Bronchial epithelial cell (primary cell): Measurements from ENCODE around the gene DAPL1. TPM values are rescaled to one million over a fixed set of nuclear protein-coding genes. Genes with fewer than 3 reads are reported as not detected.
A peak's percentile ranks its signal among the peaks of the same experiment; 100 is the strongest.

Source experiments
- DNase-seq: peaks from one replicate; pipeline ENCODE4 v3.0.0-alpha.2; 2010; ENCODE audit warnings: low read depth
- FAIRE-seq: peaks from 2 replicates; lab custom pipeline; 2011; peaks lifted over from hg19 to GRCh38; lab: Jason Lieb, UNC
- H3K27me3 ChIP-seq: 2 replicates; pipeline ENCODE4 v1.5.1; 2011; ENCODE audit warnings: low read length; ENCODE audit not compliant: control insufficient read depth, insufficient read depth
- H3K36me3 ChIP-seq: 2 replicates; pipeline ENCODE4 v1.5.1; 2011; ENCODE audit warnings: low read length; ENCODE audit not compliant: control insufficient read depth, insufficient read depth
- H3K4me3 ChIP-seq: 2 replicates; pipeline ENCODE4 v1.5.1; 2011; ENCODE audit warnings: mild to moderate bottlenecking, low read depth, low read length, control low read depth
- total RNA-seq: library from RNA; depleted of rRNA; stranded (reverse); fragments of >200 nt; gene quantifications from 2 replicates; pipeline ENCODE4 v1.2.1, GENCODE V29; 2014
- TF ChIP-seq, protein P1 (sequence below): IDR thresholded peaks from 2 replicates; pipeline ENCODE4 v1.5.1; 2011; ENCODE audit warnings: mild to moderate bottlenecking, moderate library complexity, low read length, control low read depth, inconsistent platforms; ENCODE audit not compliant: insufficient read depth, severe bottlenecking

The DAPL1 gene
- total RNA-seq, 1 donor from 2014 or later, result not detected

DNA sequence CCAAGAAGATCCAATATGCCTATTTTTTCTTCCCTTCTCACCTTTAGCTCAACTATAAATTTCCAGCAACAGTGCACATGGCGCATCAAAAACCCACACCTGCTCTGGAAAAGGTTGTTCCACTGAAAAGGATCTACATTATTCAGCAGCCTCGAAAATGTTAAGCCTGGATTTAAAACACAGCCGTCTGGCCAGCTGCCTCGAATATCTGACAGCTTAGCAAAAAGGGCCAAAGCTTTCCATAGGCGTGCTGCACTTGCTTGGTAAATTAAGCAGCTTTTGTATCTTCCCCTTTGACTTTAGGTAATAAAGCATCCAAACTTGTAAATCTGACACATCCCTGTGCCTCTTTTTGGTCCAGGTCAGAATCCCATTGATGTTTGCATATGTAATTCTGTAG is 20.5 kb downstream of the DAPL1 start:
- DNase-seq (no peak), FAIRE-seq (no peak)
- no peak overlapping the region for H3K4me3 ChIP-seq
- no peaks in the 10 kb centered on the region for H3K36me3 ChIP-seq
- no peaks in the 10 kb centered on the region for H3K27me3 ChIP-seq
- TF ChIP-seq, protein P1, sequence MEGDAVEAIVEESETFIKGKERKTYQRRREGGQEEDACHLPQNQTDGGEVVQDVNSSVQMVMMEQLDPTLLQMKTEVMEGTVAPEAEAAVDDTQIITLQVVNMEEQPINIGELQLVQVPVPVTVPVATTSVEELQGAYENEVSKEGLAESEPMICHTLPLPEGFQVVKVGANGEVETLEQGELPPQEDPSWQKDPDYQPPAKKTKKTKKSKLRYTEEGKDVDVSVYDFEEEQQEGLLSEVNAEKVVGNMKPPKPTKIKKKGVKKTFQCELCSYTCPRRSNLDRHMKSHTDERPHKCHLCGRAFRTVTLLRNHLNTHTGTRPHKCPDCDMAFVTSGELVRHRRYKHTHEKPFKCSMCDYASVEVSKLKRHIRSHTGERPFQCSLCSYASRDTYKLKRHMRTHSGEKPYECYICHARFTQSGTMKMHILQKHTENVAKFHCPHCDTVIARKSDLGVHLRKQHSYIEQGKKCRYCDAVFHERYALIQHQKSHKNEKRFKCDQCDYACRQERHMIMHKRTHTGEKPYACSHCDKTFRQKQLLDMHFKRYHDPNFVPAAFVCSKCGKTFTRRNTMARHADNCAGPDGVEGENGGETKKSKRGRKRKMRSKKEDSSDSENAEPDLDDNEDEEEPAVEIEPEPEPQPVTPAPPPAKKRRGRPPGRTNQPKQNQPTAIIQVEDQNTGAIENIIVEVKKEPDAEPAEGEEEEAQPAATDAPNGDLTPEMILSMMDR, result no peak

DNA sequence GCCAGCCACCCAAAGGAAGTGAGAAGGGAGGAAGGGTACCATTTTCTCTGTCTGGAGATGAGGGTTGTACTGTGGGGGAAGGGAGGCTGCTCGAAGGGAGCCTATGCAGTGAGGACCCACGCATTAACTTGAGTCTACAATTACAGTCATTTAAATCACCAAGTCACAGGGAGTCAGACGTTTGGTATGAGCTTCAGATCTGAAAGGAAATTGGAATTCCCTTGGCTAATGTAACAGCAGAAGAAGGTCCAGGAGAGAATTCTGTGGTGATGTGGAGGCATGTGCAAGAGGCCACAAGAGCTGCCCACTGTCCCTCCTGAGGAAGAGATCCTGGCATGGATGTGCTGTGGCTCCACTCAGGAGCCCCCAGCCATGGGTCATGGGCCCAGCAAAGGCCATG is 22.5 kb downstream of the DAPL1 start:
- H3K4me3 ChIP-seq, result no peak overlapping the region
- no peaks in the 10 kb centered on the region for H3K27me3 ChIP-seq
- TF ChIP-seq, protein P1, result no peak
- no peak for DNase-seq
- FAIRE-seq, result peak; percentile 70
- H3K36me3 ChIP-seq, result no peaks in the 10 kb centered on the region

- Histone ChIP-seq H3K27me3 (no peaks in the 10 kb centered on the region), H3K4me3 (no peak overlapping the region), H3K36me3 (no peaks in the 10 kb centered on the region)
- no peak for DNase-seq
- no peak for FAIRE-seq
- TF ChIP-seq, protein P1, result no peak
These were observed 23.4 kb downstream of the DAPL1 start for GRCh38 chr2:158818511-158818910.

- TF ChIP-seq, protein P1, result no peak
- H3K27me3 ChIP-seq, result no peaks in the 10 kb centered on the region
- no peak for DNase-seq
- no peak overlapping the region for H3K4me3 ChIP-seq
- H3K36me3 ChIP-seq, result no peaks in the 10 kb centered on the region
- FAIRE-seq, result no peak
These were observed 27.1 kb downstream of the DAPL1 start for GRCh38 chr2:158822193-158822592.

- Histone ChIP-seq H3K27me3 (no peaks in the 10 kb centered on the region), H3K36me3 (no peaks in the 10 kb centered on the region), H3K4me3 (no peak overlapping the region)
- FAIRE-seq, result no peak
- DNase-seq, result no peak
- TF ChIP-seq, protein P1, result no peak
These were observed 28.5 kb downstream of the DAPL1 start for GRCh38 chr2:158823486-158824237.

GRCh38 chr2:158825021-158825420 is 29.9 kb downstream of the DAPL1 start:
- TF ChIP-seq, protein P1, result no peak
- Histone ChIP-seq H3K27me3 (no peaks in the 10 kb centered on the region), H3K36me3 (no peaks in the 10 kb centered on the region), H3K4me3 (no peak overlapping the region)
- no peak for DNase-seq
- no peak for FAIRE-seq
